IPS-15b (cell line): ENCODE measurements around the gene C1QTNF1.

ENCODE experiments used
- H3K27me3 ChIP-seq: one replicate; pipeline ENCODE4 v1.6.1; 2013; ENCODE audit warnings: low read length; ENCODE audit not compliant: control insufficient read depth, insufficient read depth
- H3K36me3 ChIP-seq: one replicate; pipeline ENCODE4 v1.6.1; 2013; ENCODE audit warnings: low read length; ENCODE audit not compliant: control insufficient read depth, insufficient read depth
- H3K4me1 ChIP-seq: one replicate; pipeline ENCODE4 v1.6.1; 2013; ENCODE audit warnings: mild to moderate bottlenecking, low read length; ENCODE audit not compliant: control insufficient read depth, insufficient read depth
- H3K4me3 ChIP-seq: one replicate; pipeline ENCODE4 v1.5.1; 2013; ENCODE audit warnings: low read depth, low read length
- H3K9ac ChIP-seq: one replicate; pipeline ENCODE4 v1.6.1; 2013; ENCODE audit warnings: low read depth, mild to moderate bottlenecking, low read length
- H3K9me3 ChIP-seq: one replicate; pipeline ENCODE4 v1.6.1; 2013; ENCODE audit warnings: mild to moderate bottlenecking, low read length; ENCODE audit not compliant: control insufficient read depth, insufficient read depth

The C1QTNF1 gene

GRCh38 chr17:78995761-78996451 lies 28.1 kb upstream of the C1QTNF1 start:
- Histone ChIP-seq H3K4me3 (no peak overlapping the region), H3K4me1 (no peaks in the 10 kb centered on the region), H3K27me3 (no peaks in the 10 kb centered on the region), H3K9me3 (no peaks in the 10 kb centered on the region), H3K36me3 (peaks cover 18% of the 10 kb centered on the region), H3K9ac (no peak overlapping the region)

- no peak overlapping the region for H3K9ac ChIP-seq
- no peaks in the 10 kb centered on the region for H3K4me1 ChIP-seq
- H3K36me3 ChIP-seq = peaks cover 18% of the 10 kb centered on the region
- H3K27me3 ChIP-seq = peaks cover 2% of the 10 kb centered on the region
- H3K4me3 ChIP-seq = no peak overlapping the region
- no peaks in the 10 kb centered on the region for H3K9me3 ChIP-seq
Measured at GRCh38 chr17:78996781-78997201, 27.2 kb upstream of the C1QTNF1 start.

- no peak overlapping the region for H3K9ac ChIP-seq
- peaks cover 18% of the 10 kb centered on the region for H3K36me3 ChIP-seq
Measured at GRCh38 chr17:78997231-78997741, 26.7 kb upstream of the C1QTNF1 start.

GRCh38 chr17:78997881-78998280 lies 26.1 kb upstream of the C1QTNF1 start:
- Histone ChIP-seq H3K4me1 (no peaks in the 10 kb centered on the region), H3K4me3 (no peak overlapping the region), H3K27me3 (peaks cover 13% of the 10 kb centered on the region), H3K36me3 (peaks cover 18% of the 10 kb centered on the region), H3K9me3 (no peaks in the 10 kb centered on the region), H3K9ac (no peak overlapping the region)

More at GRCh38 chr17:78997231-78997741, 26.7 kb upstream of the C1QTNF1 start:
- Histone ChIP-seq H3K4me3 (no peak overlapping the region), H3K27me3 (peaks cover 7% of the 10 kb centered on the region), H3K9me3 (no peaks in the 10 kb centered on the region), H3K4me1 (no peaks in the 10 kb centered on the region)

- Histone ChIP-seq H3K36me3 (peaks cover 18% of the 10 kb centered on the region), H3K9ac (no peak overlapping the region), H3K9me3 (no peaks in the 10 kb centered on the region), H3K4me3 (no peak overlapping the region), H3K4me1 (no peaks in the 10 kb centered on the region), H3K27me3 (peaks cover 17% of the 10 kb centered on the region)
Measured at GRCh38 chr17:78998311-78999055, 25.5 kb upstream of the C1QTNF1 start.

GRCh38 chr17:78999056-78999768 lies 24.8 kb upstream of the C1QTNF1 start:
- Histone ChIP-seq H3K4me1 (no peaks in the 10 kb centered on the region), H3K36me3 (peaks cover 18% of the 10 kb centered on the region), H3K9me3 (no peaks in the 10 kb centered on the region), H3K9ac (no peak overlapping the region), H3K4me3 (no peak overlapping the region), H3K27me3 (peaks cover 17% of the 10 kb centered on the region)

- H3K4me1 ChIP-seq = no peaks in the 10 kb centered on the region
- no peaks in the 10 kb centered on the region for H3K9me3 ChIP-seq
- H3K27me3 ChIP-seq = peaks cover 17% of the 10 kb centered on the region
- H3K36me3 ChIP-seq = peaks cover 18% of the 10 kb centered on the region
- H3K9ac ChIP-seq = no peak overlapping the region
- H3K4me3 ChIP-seq = no peak overlapping the region
Measured at GRCh38 chr17:78999947-79000395, 24.0 kb upstream of the C1QTNF1 start.

GRCh38 chr17:79000396-79001189 lies 23.4 kb upstream of the C1QTNF1 start:
- Histone ChIP-seq H3K9ac (no peak overlapping the region), H3K27me3 (peaks cover 20% of the 10 kb centered on the region), H3K4me1 (no peaks in the 10 kb centered on the region), H3K4me3 (no peak overlapping the region), H3K9me3 (no peaks in the 10 kb centered on the region), H3K36me3 (peaks cover 14% of the 10 kb centered on the region)

- Histone ChIP-seq H3K9me3 (no peaks in the 10 kb centered on the region), H3K4me1 (no peaks in the 10 kb centered on the region), H3K4me3 (no peak overlapping the region), H3K36me3 (peaks cover 8% of the 10 kb centered on the region), H3K27me3 (peaks cover 28% of the 10 kb centered on the region), H3K9ac (no peak overlapping the region)
Measured at GRCh38 chr17:79001190-79002020, 22.6 kb upstream of the C1QTNF1 start.

- no peaks in the 10 kb centered on the region for H3K9me3 ChIP-seq
- H3K36me3 ChIP-seq = peaks cover 3% of the 10 kb centered on the region
- peaks cover 37% of the 10 kb centered on the region for H3K27me3 ChIP-seq
- no peak overlapping the region for H3K9ac ChIP-seq
- H3K4me1 ChIP-seq = peaks cover 2% of the 10 kb centered on the region
- no peak overlapping the region for H3K4me3 ChIP-seq
Measured at GRCh38 chr17:79002291-79002690, 21.7 kb upstream of the C1QTNF1 start.
